Liver (tissue), 9 donors: ENCODE data around the gene CD8B2. TPM values are rescaled to one million over a fixed set of nuclear protein-coding genes. Genes with fewer than 3 reads are reported as not detected.

Experiments
- DNase-seq: peaks from one replicate; pipeline ENCODE4 v3.0.0-alpha.2; 2017; ENCODE audit warnings: low spot score
- H3K27ac ChIP-seq, 2 donors: one replicate each; pipeline ENCODE4 v1.7.0; 2013; ENCODE audit warnings: inconsistent platforms in 2 of 2, low read length in 2 of 2, control low read depth in 1 of 2, low read depth in 1 of 2, mild to moderate bottlenecking in 1 of 2
- H3K27me3 ChIP-seq, 4 donors: one replicate each; pipeline versions ENCODE4 v1.6.1 to v1.7.0; 2013; ENCODE audit warnings: low read length in 3 of 4, inconsistent platforms in 1 of 4, mild to moderate bottlenecking in 1 of 4, moderate library complexity in 1 of 4; ENCODE audit not compliant: control insufficient read depth in 4 of 4, insufficient read depth in 4 of 4
- H3K36me3 ChIP-seq, 4 donors: one replicate each; pipeline versions ENCODE4 v1.6.1 to v1.7.0; 2013; ENCODE audit warnings: low read length in 3 of 4, mild to moderate bottlenecking in 3 of 4, low read depth in 1 of 4, moderate library complexity in 1 of 4; ENCODE audit not compliant: control insufficient read depth in 4 of 4, insufficient read depth in 3 of 4
- H3K4me1 ChIP-seq, 4 donors: one replicate each; pipeline versions ENCODE4 v1.6.1 to v1.7.0; 2013; ENCODE audit warnings: low read length in 3 of 4, mild to moderate bottlenecking in 3 of 4, moderate library complexity in 1 of 4; ENCODE audit not compliant: control insufficient read depth in 4 of 4, insufficient read depth in 4 of 4
- H3K4me3 ChIP-seq, 3 donors: one replicate each; pipeline versions ENCODE4 v1.6.1 to v1.7.0; 2013; ENCODE audit warnings: low read length in 3 of 3, control low read depth in 1 of 3, low read depth in 1 of 3, mild to moderate bottlenecking in 1 of 3
- H3K9ac ChIP-seq, 2 donors: one replicate each; pipeline ENCODE4 v1.7.0; 2013; ENCODE audit warnings: low read length in 2 of 2, mild to moderate bottlenecking in 2 of 2, moderate library complexity in 2 of 2, control low read depth in 1 of 2, low read depth in 1 of 2
- H3K9me3 ChIP-seq, 4 donors: one replicate each; pipeline versions ENCODE4 v1.6.1 to v1.7.0; 2013; ENCODE audit warnings: low read length in 3 of 4; ENCODE audit not compliant: control insufficient read depth in 4 of 4
- EGR1 ChIP-seq, 2 donors: IDR thresholded peaks; 2 replicates each; pipeline ENCODE4 v1.6.1; 2016 to 2018; ENCODE audit warnings: antibody characterized with exemption in 2 of 2, low read depth in 2 of 2
- FOXA2 ChIP-seq: IDR thresholded peaks from 2 replicates; pipeline ENCODE4 v1.6.1; 2016; ENCODE audit warnings: antibody characterized with exemption
- GABPA ChIP-seq, 2 donors: IDR thresholded peaks in 1 of 2; conservative IDR thresholded peaks in 1 of 2; 2 replicates each; pipeline ENCODE4 v1.6.1; 2016; ENCODE audit warnings: antibody characterized with exemption in 2 of 2, mild to moderate bottlenecking in 1 of 2, moderate library complexity in 1 of 2
- HNF4A ChIP-seq, 2 donors: conservative IDR thresholded peaks; 2 replicates each; pipeline ENCODE4 v1.6.1; 2016; ENCODE audit warnings: antibody characterized with exemption in 2 of 2, mild to moderate bottlenecking in 2 of 2
- HNF4G ChIP-seq: IDR thresholded peaks from 2 replicates; pipeline ENCODE4 v1.6.1; 2016; ENCODE audit warnings: antibody characterized with exemption
- JUND ChIP-seq, 2 donors: IDR thresholded peaks; 2 replicates each; pipeline ENCODE4 v1.6.1; 2016; ENCODE audit warnings: antibody characterized with exemption in 2 of 2
- NR2F2 ChIP-seq: IDR thresholded peaks from 2 replicates; pipeline ENCODE4 v1.6.1; 2016; ENCODE audit warnings: antibody characterized with exemption
- RAD21 ChIP-seq, 2 donors: IDR thresholded peaks; 2 replicates each; pipeline ENCODE4 v1.6.1; 2016; ENCODE audit warnings: antibody characterized with exemption in 2 of 2, mild to moderate bottlenecking in 2 of 2
- REST ChIP-seq: IDR thresholded peaks from 2 replicates; pipeline ENCODE4 v1.6.1; 2016; ENCODE audit warnings: antibody characterized with exemption, mild to moderate bottlenecking
- SP1 ChIP-seq: IDR thresholded peaks from 2 replicates; pipeline ENCODE4 v1.6.1; 2018; ENCODE audit warnings: antibody characterized with exemption, mild to moderate bottlenecking
- TAF1 ChIP-seq: conservative IDR thresholded peaks from 2 replicates; pipeline ENCODE4 v1.6.1; 2016; ENCODE audit warnings: antibody characterized with exemption, mild to moderate bottlenecking
- YY1 ChIP-seq: IDR thresholded peaks from 2 replicates; pipeline ENCODE4 v1.6.1; 2016; ENCODE audit warnings: antibody characterized with exemption, mild to moderate bottlenecking
- WGBS: extraction: QIAGEN DNeasy Blood & Tissue Kit; methylation state at CpG from one replicate; pipeline ENCODE4 v1.1.7; 2013; 5-methylcytosine and 5-hydroxymethylcytosine counted together
- polyA plus RNA-seq, 2 donors: library from polyadenylated mRNA; stranded (reverse) in 1 of 2; unstranded in 1 of 2; fragments of 200-250 nt in 1 of 2; fragments of >200 nt in 1 of 2; fragmentation: Nextera tagmentation in 1 of 2; extraction: Ambion mirVana in 1 of 2; gene quantifications; one replicate each; pipeline versions ENCODE4 v1.2.1 to v1.2.3, GENCODE V29; 2013 to 2015
- total RNA-seq, 2 donors: library from RNA; depleted of rRNA; stranded (reverse); fragments of >200 nt; gene quantifications; one replicate each; pipeline ENCODE4 v1.2.3, GENCODE V29; 2014
- TF ChIP-seq, protein P1 (sequence below): fragments of 150-350 bp; IDR thresholded peaks from 2 replicates; pipeline ENCODE4 v1.5.1; 2017; ENCODE audit warnings: improper control_type of control experiment, low read depth, low read length; ENCODE audit not compliant: missing input control
- TF ChIP-seq, protein P2 (sequence below): IDR thresholded peaks from 2 replicates; pipeline ENCODE4 v1.6.1; 2016; ENCODE audit warnings: antibody characterized with exemption
- TF ChIP-seq, protein P3 (sequence below): IDR thresholded peaks from 2 replicates; pipeline ENCODE4 v1.6.1; 2016; ENCODE audit warnings: antibody characterized with exemption
- TF ChIP-seq, protein P4 (sequence below): IDR thresholded peaks from 2 replicates; pipeline ENCODE4 v1.6.1; 2016; ENCODE audit warnings: antibody characterized with exemption
- donor health status: healthy.
- donor health status: healthy.
- donor health status: healthy.
- donor health status: healthy.
- donor health status: healthy.

CD8B2 gene
- total and polyA plus RNA-seq, 4 donors = under 0.01 to 0.05 TPM; not detected in 2

GRCh38 chr2:106561803-106562202 lies 74.6 kb downstream of the CD8B2 start:
- WGBS = 90% methylated on average over 4 of the region's 4 CpGs
- H3K9ac ChIP-seq = no peak overlapping the region
- no peaks in the 10 kb centered on the region for H3K9me3 ChIP-seq
- H3K27ac ChIP-seq = no peak overlapping the region
- DNase-seq = no peak
- H3K27me3 ChIP-seq = no peaks in the 10 kb centered on the region
- H3K36me3 ChIP-seq = no peaks in the 10 kb centered on the region
- H3K4me1 ChIP-seq = no peaks in the 10 kb centered on the region
- no peak for TF ChIP-seq GABPA (IDR thresholded peaks at IDR 0.05 in 1 of 2, conservative IDR thresholded peaks at IDR 0.05 in 1 of 2)
- no peak for TF ChIP-seq EGR1 (IDR thresholded peaks at IDR 0.05; ENCODE audit: low read depth in 2 of 2)
- TF ChIP-seq JUND (IDR thresholded peaks at IDR 0.05) = no peak
- TF ChIP-seq YY1 = no peak
- no peak for TF ChIP-seq HNF4G
- TF ChIP-seq TAF1 = no peak
- TF ChIP-seq FOXA2 = no peak
- no peak for TF ChIP-seq NR2F2
- no peak for TF ChIP-seq REST
- TF ChIP-seq, protein P1, sequence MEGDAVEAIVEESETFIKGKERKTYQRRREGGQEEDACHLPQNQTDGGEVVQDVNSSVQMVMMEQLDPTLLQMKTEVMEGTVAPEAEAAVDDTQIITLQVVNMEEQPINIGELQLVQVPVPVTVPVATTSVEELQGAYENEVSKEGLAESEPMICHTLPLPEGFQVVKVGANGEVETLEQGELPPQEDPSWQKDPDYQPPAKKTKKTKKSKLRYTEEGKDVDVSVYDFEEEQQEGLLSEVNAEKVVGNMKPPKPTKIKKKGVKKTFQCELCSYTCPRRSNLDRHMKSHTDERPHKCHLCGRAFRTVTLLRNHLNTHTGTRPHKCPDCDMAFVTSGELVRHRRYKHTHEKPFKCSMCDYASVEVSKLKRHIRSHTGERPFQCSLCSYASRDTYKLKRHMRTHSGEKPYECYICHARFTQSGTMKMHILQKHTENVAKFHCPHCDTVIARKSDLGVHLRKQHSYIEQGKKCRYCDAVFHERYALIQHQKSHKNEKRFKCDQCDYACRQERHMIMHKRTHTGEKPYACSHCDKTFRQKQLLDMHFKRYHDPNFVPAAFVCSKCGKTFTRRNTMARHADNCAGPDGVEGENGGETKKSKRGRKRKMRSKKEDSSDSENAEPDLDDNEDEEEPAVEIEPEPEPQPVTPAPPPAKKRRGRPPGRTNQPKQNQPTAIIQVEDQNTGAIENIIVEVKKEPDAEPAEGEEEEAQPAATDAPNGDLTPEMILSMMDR = no peak
- no peak for TF ChIP-seq RAD21 (IDR thresholded peaks at IDR 0.05)
- TF ChIP-seq SP1 = no peak
- TF ChIP-seq, protein P2, sequence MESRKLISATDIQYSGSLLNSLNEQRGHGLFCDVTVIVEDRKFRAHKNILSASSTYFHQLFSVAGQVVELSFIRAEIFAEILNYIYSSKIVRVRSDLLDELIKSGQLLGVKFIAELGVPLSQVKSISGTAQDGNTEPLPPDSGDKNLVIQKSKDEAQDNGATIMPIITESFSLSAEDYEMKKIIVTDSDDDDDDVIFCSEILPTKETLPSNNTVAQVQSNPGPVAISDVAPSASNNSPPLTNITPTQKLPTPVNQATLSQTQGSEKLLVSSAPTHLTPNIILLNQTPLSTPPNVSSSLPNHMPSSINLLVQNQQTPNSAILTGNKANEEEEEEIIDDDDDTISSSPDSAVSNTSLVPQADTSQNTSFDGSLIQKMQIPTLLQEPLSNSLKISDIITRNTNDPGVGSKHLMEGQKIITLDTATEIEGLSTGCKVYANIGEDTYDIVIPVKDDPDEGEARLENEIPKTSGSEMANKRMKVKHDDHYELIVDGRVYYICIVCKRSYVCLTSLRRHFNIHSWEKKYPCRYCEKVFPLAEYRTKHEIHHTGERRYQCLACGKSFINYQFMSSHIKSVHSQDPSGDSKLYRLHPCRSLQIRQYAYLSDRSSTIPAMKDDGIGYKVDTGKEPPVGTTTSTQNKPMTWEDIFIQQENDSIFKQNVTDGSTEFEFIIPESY = no peak
- TF ChIP-seq HNF4A (conservative IDR thresholded peaks at IDR 0.05) = no peak
- H3K4me3 ChIP-seq = no peak overlapping the region

DNA sequence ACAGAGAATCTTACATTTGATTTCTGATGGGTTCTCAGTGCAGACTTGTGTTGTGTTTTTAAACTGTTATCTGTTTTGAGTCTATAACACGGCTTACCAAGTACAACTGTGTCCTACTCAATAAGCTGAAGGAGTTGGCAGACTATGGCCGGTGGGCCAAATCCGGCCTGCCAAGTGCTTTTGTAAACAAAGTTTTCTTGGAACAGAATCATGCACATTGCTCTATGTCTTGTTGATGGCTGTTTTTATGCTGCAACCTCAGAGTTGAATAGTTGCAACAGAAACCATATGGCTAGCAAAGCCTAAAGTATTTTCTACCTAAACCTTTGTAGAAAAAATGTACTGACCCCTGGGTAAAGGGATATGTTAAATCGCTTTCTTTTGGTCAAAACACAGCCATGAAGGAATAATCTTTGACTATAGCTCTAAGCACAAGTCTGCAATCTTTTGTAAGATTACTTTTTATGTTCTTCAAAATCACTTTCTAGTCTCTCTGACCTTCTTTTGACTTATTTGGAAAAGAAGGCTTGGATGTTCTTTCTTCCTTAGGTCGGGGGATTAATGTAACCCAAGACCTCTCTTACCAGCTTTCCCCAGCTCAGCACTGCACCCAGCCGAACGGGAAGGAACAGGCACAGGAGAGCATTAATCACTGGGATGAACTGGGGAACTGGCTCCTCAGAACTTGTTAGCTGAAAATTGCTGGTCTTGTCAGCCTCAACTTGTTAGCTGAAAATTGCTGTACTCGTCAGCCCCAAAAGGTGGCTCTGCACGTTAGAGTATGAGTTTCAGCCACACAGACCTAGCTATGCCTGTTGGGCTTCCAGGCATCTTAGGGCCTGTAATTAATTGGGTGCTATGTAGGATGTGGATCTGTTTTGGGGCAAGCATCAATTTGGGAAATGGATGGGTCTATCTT lies 75.4 kb downstream of the CD8B2 start:
- WGBS = 57% methylated on average over 9 of the region's 9 CpGs
- Histone ChIP-seq H3K9me3 (no peaks in the 10 kb centered on the region), H3K36me3 (no peaks in the 10 kb centered on the region), H3K4me3 (no peak overlapping the region), H3K27ac (no peak overlapping the region), H3K27me3 (no peaks in the 10 kb centered on the region), H3K9ac (no peak overlapping the region), H3K4me1 (no peaks in the 10 kb centered on the region)
- TF ChIP-seq, protein P3, sequence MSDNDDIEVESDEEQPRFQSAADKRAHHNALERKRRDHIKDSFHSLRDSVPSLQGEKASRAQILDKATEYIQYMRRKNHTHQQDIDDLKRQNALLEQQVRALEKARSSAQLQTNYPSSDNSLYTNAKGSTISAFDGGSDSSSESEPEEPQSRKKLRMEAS = no peak
- TF ChIP-seq EGR1 (IDR thresholded peaks at IDR 0.05; ENCODE audit: low read depth in 2 of 2) (no peak), RAD21 (IDR thresholded peaks at IDR 0.05) (no peak)
- TF ChIP-seq, protein P4, sequence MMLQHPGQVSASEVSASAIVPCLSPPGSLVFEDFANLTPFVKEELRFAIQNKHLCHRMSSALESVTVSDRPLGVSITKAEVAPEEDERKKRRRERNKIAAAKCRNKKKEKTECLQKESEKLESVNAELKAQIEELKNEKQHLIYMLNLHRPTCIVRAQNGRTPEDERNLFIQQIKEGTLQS = no peak
- DNase-seq = no peak
